Lower lobe of right lung (tissue), 2 donors: ENCODE measurements around the gene TNNI2. TPM values are rescaled to one million over a fixed set of nuclear protein-coding genes. Genes with fewer than 3 reads are reported as not detected.
"Not testable (repeated sequence)": the region's sequence is repeated elsewhere in the genome, so short reads cannot be mapped to it uniquely, and the experiment has no call there.

Source experiments
- ATAC-seq, 2 donors: fragments of 200-7000 bp; cut with Tn5 transposase; one replicate each; pipeline ENCODE4 v1.9.1; 2020 to 2022; ENCODE audit warnings: mild to moderate bottlenecking in 2 of 2, moderate library complexity in 2 of 2
- DNase-seq: peaks from one replicate; pipeline ENCODE4 v3.0.0-alpha.2; 2020
- H3K27ac ChIP-seq: fragments of 200-600 bp; one replicate; pipeline ENCODE4 v1.8.0; 2022
- H3K27me3 ChIP-seq: fragments of 200-600 bp; one replicate; pipeline ENCODE4 v1.8.0; 2022; ENCODE audit warnings: low read depth
- H3K36me3 ChIP-seq: fragments of 200-600 bp; one replicate; pipeline ENCODE4 v1.8.0; 2022; ENCODE audit warnings: mild to moderate bottlenecking
- H3K4me1 ChIP-seq: fragments of 200-600 bp; one replicate; pipeline ENCODE4 v1.8.0; 2022
- H3K4me3 ChIP-seq: fragments of 200-600 bp; one replicate; pipeline ENCODE4 v1.8.0; 2022; ENCODE audit warnings: mild to moderate bottlenecking
- H3K9me3 ChIP-seq: fragments of 200-600 bp; one replicate; pipeline ENCODE4 v1.8.0; 2022
- intact Hi-C: fragments of 100-400 bp; cut with DNase I; formaldehyde crosslinking; loops from one replicate; pipeline ENCODE4 v1.11.0; 2022
- total RNA-seq: library from RNA; stranded (reverse); fragmentation: NEBNext Ultra II Directional; extraction: Animal tissue kit (Norgen Biotek cat#: 25700); gene quantifications from one replicate; pipeline ENCODE4 v1.2.1, GENCODE V29; 2021
- TF ChIP-seq, protein P1 (sequence below): fragments of 200-600 bp; IDR thresholded peaks from one replicate; pipeline ENCODE4 v1.8.0; 2022; ENCODE audit warnings: antibody characterized with exemption, mild to moderate bottlenecking
- donor health status: DM: no; HTN: yes; CAD: no; lungs with severe emphysema.

The TNNI2 gene
- total RNA-seq, 1 donor from 2014 or later = 17.7 TPM

DNA sequence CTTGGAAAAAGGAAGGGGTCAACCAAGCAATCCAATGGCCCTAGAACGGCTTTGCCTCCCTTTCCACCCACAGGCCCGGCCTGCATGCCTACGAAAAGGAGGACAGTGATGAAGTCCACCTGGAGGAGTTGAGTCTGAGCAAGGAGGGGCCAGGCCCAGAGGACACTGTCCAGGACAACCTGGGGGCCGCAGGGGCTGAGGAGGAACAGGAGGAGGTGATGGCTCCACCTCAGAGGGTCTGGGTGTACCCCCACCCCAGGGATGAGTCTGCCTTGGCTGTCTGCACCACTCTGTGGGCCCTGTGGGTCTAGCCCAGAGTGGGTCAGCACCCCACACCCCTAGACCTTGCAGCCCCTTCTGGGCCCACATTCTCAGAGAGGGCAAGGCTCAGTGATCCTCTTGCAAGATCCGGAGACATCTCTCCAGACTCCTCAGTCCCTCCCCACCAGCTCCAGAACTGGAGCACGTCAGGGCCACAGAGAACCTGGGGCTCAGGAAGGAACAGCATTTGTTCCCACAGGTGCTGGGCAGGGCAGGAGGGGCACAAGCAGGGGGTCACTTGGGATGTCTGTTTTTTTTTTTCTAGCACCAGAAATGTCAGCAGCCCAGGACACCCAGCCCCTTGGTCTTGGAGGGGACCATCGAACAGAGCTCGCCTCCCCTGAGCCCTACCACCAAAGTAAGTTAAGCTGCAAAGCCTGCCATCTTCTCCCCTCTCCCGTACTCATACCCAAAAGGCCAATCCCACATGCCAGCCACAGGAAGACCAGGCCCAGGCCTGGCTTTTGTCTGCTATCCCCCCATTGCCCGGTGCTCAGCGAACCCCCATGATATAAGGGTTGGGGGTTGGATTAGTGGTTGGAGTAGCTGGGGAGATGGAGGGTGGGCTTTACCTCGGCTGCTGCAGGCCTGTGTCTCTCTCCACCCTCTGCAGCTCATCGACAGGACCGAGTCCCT is 44.8 kb downstream of the TNNI2 start:
- Histone ChIP-seq H3K9me3 (no peaks in the 10 kb centered on the region), H3K36me3 (peaks cover 30% of the 10 kb centered on the region), H3K27ac (no peak overlapping the region), H3K27me3 (no peaks in the 10 kb centered on the region), H3K4me3 (no peak overlapping the region), H3K4me1 (peaks cover 17% of the 10 kb centered on the region)
- TF ChIP-seq, protein P1, sequence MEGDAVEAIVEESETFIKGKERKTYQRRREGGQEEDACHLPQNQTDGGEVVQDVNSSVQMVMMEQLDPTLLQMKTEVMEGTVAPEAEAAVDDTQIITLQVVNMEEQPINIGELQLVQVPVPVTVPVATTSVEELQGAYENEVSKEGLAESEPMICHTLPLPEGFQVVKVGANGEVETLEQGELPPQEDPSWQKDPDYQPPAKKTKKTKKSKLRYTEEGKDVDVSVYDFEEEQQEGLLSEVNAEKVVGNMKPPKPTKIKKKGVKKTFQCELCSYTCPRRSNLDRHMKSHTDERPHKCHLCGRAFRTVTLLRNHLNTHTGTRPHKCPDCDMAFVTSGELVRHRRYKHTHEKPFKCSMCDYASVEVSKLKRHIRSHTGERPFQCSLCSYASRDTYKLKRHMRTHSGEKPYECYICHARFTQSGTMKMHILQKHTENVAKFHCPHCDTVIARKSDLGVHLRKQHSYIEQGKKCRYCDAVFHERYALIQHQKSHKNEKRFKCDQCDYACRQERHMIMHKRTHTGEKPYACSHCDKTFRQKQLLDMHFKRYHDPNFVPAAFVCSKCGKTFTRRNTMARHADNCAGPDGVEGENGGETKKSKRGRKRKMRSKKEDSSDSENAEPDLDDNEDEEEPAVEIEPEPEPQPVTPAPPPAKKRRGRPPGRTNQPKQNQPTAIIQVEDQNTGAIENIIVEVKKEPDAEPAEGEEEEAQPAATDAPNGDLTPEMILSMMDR = no peak
- no peak for DNase-seq
- intact Hi-C loops = loop anchor here (5.0 kb wide), 1 partner anchor 269 kb away; no protein-coding TSS in a partner anchor
- no peak for ATAC-seq

DNA sequence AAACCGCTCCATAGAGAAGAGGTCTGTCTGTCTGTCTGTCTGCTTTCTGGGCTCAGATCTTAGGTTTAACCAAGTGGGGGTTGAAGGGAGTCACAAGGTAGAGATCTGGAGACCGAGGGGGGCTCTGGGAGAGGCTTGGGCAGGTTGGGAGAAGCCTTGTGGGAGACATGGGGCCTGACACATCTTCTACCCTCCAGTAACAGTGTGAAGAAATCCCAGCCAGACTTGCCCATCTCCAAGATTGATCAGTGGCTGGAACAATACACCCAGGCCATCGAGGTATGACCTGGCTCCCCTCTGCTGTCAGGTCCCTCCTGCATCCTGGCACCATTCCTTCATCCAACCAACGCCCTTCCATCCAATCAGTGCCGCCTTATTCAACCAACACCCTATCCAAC is 45.5 kb downstream of the TNNI2 start:
- TF ChIP-seq, protein P1 = no peak
- Histone ChIP-seq H3K36me3 (peaks cover 30% of the 10 kb centered on the region), H3K27ac (no peak overlapping the region), H3K27me3 (no peaks in the 10 kb centered on the region), H3K9me3 (no peaks in the 10 kb centered on the region), H3K4me1 (peaks cover 17% of the 10 kb centered on the region), H3K4me3 (no peak overlapping the region)
- intact Hi-C loops = loop anchor here (5.0 kb wide), 1 partner anchor 268 kb away; no protein-coding TSS in a partner anchor
- no peak for DNase-seq
- no peak for ATAC-seq

DNA sequence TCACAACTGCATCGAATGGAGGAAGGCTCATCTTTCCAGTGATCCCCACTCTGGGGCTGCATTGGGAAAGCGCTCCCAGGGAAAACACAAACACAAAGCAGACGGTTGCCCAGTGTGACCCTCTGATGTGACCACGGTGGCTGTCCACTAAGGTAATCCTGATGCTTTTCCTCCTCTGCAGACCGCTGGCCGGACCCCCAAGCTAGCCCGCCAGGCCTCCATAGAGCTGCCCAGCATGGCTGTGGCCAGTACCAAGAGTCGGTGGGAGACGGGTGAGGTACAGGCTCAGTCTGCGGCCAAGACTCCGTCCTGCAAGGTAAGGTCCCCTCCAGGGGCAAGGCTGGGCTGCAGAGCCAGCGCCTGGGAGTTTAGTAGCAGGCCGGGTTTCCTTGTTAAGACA is 47.8 kb downstream of the TNNI2 start:
- ATAC-seq, H3K4me3 ChIP-seq, DNase-seq, intact Hi-C loops, H3K9me3 ChIP-seq, H3K4me1 ChIP-seq, H3K27me3 ChIP-seq, H3K27ac ChIP-seq: not testable (repeated sequence)
- peaks cover 30% of the 10 kb centered on the region for H3K36me3 ChIP-seq

DNA sequence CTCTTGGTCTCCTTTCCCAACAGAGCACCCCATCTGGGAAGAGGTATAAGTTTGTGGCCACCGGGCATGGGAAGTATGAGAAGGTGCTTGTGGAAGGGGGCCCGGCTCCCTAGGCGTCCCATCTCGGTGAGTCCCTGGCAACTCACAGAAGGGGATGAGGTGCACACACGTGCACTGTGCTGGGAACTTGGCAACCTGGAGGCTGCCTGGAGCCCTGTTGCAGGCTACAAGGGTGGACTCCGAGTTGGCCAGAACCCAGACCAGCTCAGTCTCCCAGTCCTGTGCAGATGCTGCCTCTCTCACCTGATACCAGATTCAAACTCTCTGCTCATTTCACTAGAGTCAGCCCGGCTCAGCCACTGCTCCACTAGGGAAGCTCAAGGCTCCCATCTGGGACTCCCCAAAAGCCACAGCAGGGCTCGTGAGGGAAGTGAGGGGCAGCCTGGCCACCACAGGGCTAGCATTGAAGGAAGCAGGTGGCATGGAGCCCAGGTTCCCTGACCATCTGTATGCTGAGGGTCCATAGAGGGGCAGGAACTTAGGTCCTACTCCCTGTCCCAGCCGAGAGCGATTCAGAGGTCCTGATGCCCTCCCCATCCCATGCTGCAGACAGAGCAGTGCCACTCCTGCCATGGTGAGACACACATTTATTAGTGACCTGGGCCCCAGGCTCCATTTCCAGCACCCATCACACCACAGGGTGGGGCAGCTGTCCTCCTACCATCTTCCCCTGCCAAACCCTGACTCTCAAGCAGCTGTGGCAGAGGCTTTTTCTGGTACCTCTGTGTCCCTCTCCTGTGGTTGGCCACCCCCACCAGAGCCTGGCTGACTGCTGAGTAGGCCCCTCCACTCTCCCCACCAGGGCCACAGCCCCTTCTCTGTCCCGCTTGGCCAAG is 48.9 kb downstream of the TNNI2 start:
- intact Hi-C loops = no loop called here
- H3K9me3 ChIP-seq = no peaks in the 10 kb centered on the region
- no peak for DNase-seq
- H3K27me3 ChIP-seq = no peaks in the 10 kb centered on the region
- H3K27ac ChIP-seq = no peak overlapping the region
- no peak for ATAC-seq
- H3K4me3 ChIP-seq = no peak overlapping the region
- peaks cover 30% of the 10 kb centered on the region for H3K36me3 ChIP-seq
- TF ChIP-seq, protein P1 = no peak
- H3K4me1 ChIP-seq = no peaks in the 10 kb centered on the region

DNA sequence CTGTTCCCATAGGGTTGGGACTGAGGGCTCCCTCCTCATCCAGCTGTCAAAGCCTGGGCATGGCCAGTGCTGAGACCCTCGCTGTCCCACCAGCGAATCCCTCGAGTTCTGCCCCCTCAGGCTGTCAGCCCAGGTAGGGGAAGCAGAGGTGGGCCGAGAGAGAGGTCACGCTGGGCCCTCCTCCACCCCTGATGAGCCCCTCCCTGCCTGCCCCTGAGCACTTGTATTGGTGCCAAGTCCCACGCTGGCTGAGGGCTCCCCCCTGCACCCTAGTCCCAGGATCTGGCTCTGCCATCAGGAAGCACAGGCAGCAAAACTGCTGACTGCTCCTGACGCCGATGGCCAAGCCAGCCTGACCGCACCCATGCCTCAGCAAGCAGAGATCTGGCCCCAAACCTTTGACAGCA is 49.6 kb downstream of the TNNI2 start:
- TF ChIP-seq, protein P1 = no peak
- Histone ChIP-seq H3K9me3 (no peaks in the 10 kb centered on the region), H3K27me3 (no peaks in the 10 kb centered on the region), H3K4me1 (no peaks in the 10 kb centered on the region), H3K4me3 (no peak overlapping the region), H3K36me3 (peaks cover 30% of the 10 kb centered on the region), H3K27ac (peak overlapping the region; percentile 11)
- intact Hi-C loops = no loop called here
- ATAC-seq = no peak
- no peak for DNase-seq
